SK-N-SH (cell line): ENCODE results near the gene TTLL12. TPM values are rescaled to one million over a fixed set of nuclear protein-coding genes. Genes with fewer than 3 reads are reported as not detected.

Experiments
- CTCF ChIA-PET: fragments of 300-600, 350-600 bp; formaldehyde crosslinking; extraction: SDS; loops from one replicate; lab custom pipeline; 2021; lab: Yijun Ruan, JAX
- POLR2A ChIA-PET: fragments of 350-600 bp; sonication (Branson Sonifier 250); formaldehyde crosslinking; extraction: SDS; loops from one replicate; lab custom pipeline; 2020; ENCODE audit warnings: antibody characterized with exemption, inconsistent platforms; lab: Yijun Ruan, JAX
- DNase-seq: peaks from one replicate; pipeline ENCODE4 v3.0.0; 2012
- H2AFZ ChIP-seq: fragments of 200-600 bp; sonication (generic); 2 replicates; pipeline ENCODE4 v1.8.1; 2016; ENCODE audit warnings: antibody characterized with exemption, mild to moderate bottlenecking, low read depth
- H3F3A ChIP-seq: fragments of 200-600 bp; sonication (generic); replicated peaks from 2 replicates; pipeline ENCODE3; 2016; ENCODE audit warnings: antibody characterized with exemption, mild to moderate bottlenecking; ENCODE audit not compliant: insufficient read depth
- H3K27ac ChIP-seq, 2 experiments: fragments of 200-500 bp in 1 of 2; fragments of 200-600 bp in 1 of 2; sonication (Bioruptor generic) in 1 of 2; sonication (generic), shearing (Covaris generic) in 1 of 2; 2 replicates each; pipeline versions ENCODE4 v1.5.1 to v1.6.1; 2014 to 2016; ENCODE audit warnings: low read depth in 2 of 2, inconsistent platforms in 1 of 2, low read length in 1 of 2, mild to moderate bottlenecking in 1 of 2, mixed read lengths in 1 of 2
- H3K27me3 ChIP-seq: fragments of 200-600 bp; sonication (generic), shearing (Covaris generic); 2 replicates; pipeline ENCODE4 v1.6.1; 2016; ENCODE audit warnings: mixed run types; ENCODE audit not compliant: insufficient read depth
- H3K36me3 ChIP-seq, 2 experiments: fragments of 200-500 bp in 1 of 2; fragments of 200-600 bp in 1 of 2; sonication (Bioruptor generic) in 1 of 2; sonication (generic) in 1 of 2; replicated peaks in 1 of 2; 2 replicates each; pipeline versions ENCODE3 to v1.5.1; 2014 to 2016; ENCODE audit warnings: low read length in 1 of 2, mild to moderate bottlenecking in 1 of 2; ENCODE audit not compliant: insufficient read depth in 2 of 2, control insufficient read depth in 1 of 2
- H3K4me1 ChIP-seq, 2 experiments: fragments of 200-500 bp in 1 of 2; fragments of 200-600 bp in 1 of 2; sonication (Bioruptor generic) in 1 of 2; sonication (generic), shearing (Covaris generic) in 1 of 2; 2 replicates each; pipeline versions ENCODE4 v1.5.1 to v1.6.1; 2014 to 2016; ENCODE audit warnings: low read depth in 1 of 2, low read length in 1 of 2, mixed run types in 1 of 2; ENCODE audit not compliant: insufficient read depth in 2 of 2, control insufficient read depth in 1 of 2
- H3K4me2 ChIP-seq: fragments of 200-600 bp; sonication (generic), shearing (Covaris generic); 2 replicates; pipeline ENCODE4 v1.6.1; 2017; ENCODE audit warnings: mixed run types
- H3K4me3 ChIP-seq, 2 experiments: fragments of 200-500 bp in 1 of 2; fragments of 200-600 bp in 1 of 2; sonication (Bioruptor generic) in 1 of 2; sonication (generic), shearing (Covaris generic) in 1 of 2; 2 replicates each; pipeline versions ENCODE4 v1.5.1 to v1.8.1; 2014 to 2016; ENCODE audit warnings: low read depth in 2 of 2, inconsistent platforms in 1 of 2, low read length in 1 of 2, mild to moderate bottlenecking in 1 of 2, mixed read lengths in 1 of 2, moderate library complexity in 1 of 2
- H3K79me2 ChIP-seq: fragments of 200-600 bp; sonication (generic); 2 replicates; pipeline ENCODE4 v1.8.1; 2017; ENCODE audit warnings: mild to moderate bottlenecking; ENCODE audit not compliant: insufficient read depth
- H3K9ac ChIP-seq: fragments of 200-600 bp; sonication (generic); 2 replicates; pipeline ENCODE4 v1.6.1; 2017; ENCODE audit warnings: mixed run types
- H3K9me2 ChIP-seq: fragments of 200-600 bp; sonication (generic); 2 replicates; pipeline ENCODE4 v1.6.1; 2017; ENCODE audit warnings: mixed run types
- H3K9me3 ChIP-seq: fragments of 200-600 bp; sonication (generic); 2 replicates; pipeline ENCODE4 v1.6.1; 2017; ENCODE audit warnings: mixed run types, mild to moderate bottlenecking, moderate library complexity
- H4K20me1 ChIP-seq: fragments of 200-600 bp; sonication (generic); 2 replicates; pipeline ENCODE4 v1.6.1; 2017; ENCODE audit warnings: mild to moderate bottlenecking, mixed run types; ENCODE audit not compliant: insufficient read depth
- EP300 ChIP-seq, 2 experiments: IDR thresholded peaks; 2 replicates each; pipeline versions ENCODE4 v1.4.0 to v1.6.1; 2012; ENCODE audit warnings: borderline replicate concordance in 1 of 2, low read depth in 1 of 2, low read length in 1 of 2
- EZH2phosphoT487 ChIP-seq: fragments of 200-600 bp; sonication (generic); IDR thresholded peaks from 2 replicates; pipeline ENCODE4 v1.6.1; 2017; ENCODE audit warnings: low read depth, mixed run types, mild to moderate bottlenecking, antibody characterized with exemption, moderate library complexity, borderline replicate concordance
- FOXM1 ChIP-seq: IDR thresholded peaks from 2 replicates; pipeline ENCODE4 v1.4.0; 2012; ENCODE audit warnings: low read depth, mild to moderate bottlenecking
- JUND ChIP-seq: IDR thresholded peaks from 2 replicates; pipeline ENCODE4 v1.4.0; 2012
- MAX ChIP-seq: IDR thresholded peaks from 2 replicates; pipeline ENCODE4 v1.4.0; 2012; ENCODE audit warnings: low read depth
- MXI1 ChIP-seq: IDR thresholded peaks from 2 replicates; pipeline ENCODE4 v1.6.1; 2012; ENCODE audit warnings: mild to moderate bottlenecking, low read depth, low read length, improper control_type of control experiment
- TEAD4 ChIP-seq: IDR thresholded peaks from 2 replicates; pipeline ENCODE4 v1.4.0; 2012; ENCODE audit warnings: mild to moderate bottlenecking, borderline replicate concordance; ENCODE audit not compliant: insufficient read depth
- WGBS: methylation state at CpG from one replicate; pipeline ENCODE4 v1.1.6; 2017; ENCODE audit warnings: low lambda C conversion rate; 5-methylcytosine and 5-hydroxymethylcytosine counted together
- polyA plus RNA-seq, 3 experiments: library from polyadenylated mRNA; depleted of rRNA; stranded (reverse); fragments of >200 nt; gene quantifications; 2 replicates each; pipeline ENCODE4 v1.2.3, GENCODE V29; 2012
- TF ChIP-seq, protein P1 (sequence below): IDR thresholded peaks from 2 replicates; pipeline ENCODE4 v1.4.0; 2012; ENCODE audit warnings: low read depth, borderline replicate concordance
- TF ChIP-seq, protein P2 (sequence below): IDR thresholded peaks from 2 replicates; pipeline ENCODE4 v1.4.0; 2012; ENCODE audit warnings: low read depth, borderline replicate concordance

The TTLL12 gene
- polyA plus RNA-seq, 1 of the 3 experiments (the other 2 are of a cell fraction): 11.5 TPM

DNA sequence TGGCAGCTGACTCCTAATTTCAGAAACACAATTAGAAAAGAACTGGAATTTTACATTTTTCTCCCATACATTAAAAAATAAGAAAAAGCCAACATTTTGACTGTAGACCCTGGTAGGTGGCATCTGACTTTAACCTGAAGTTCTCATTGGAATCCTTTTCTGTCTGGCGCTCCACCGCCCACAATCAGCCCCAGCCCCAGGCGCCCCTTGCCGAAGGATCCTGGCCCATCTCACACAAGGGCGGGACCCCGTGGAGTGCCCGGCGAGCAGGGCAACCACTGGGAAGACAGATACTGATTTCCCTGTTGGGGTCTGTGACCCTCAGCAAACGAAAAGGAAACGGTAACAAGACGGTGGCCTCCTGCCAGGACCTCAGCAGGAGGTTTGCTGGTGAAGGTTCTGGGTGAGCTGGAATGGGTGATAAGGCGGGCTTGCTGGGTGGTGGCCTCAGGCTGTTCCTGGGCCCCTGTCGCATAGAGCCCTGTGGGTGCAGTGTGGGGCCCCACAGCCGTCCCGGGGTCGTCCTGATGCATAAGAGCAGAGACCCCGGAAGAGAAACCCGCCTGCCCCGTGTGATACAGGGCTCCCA lies 19.8 kb downstream of the TTLL12 start:
- Histone ChIP-seq H3K27ac (no peak overlapping the region), H3K27me3 (no peaks in the 10 kb centered on the region), H3K9me2 (no peaks in the 10 kb centered on the region), H4K20me1 (no peaks in the 10 kb centered on the region), H3K9ac (no peak overlapping the region), H3K4me2 (no peak overlapping the region), H3K36me3 (no peaks in the 10 kb centered on the region), H3F3A (no peaks in the 10 kb centered on the region), H3K79me2 (no peaks in the 10 kb centered on the region), H3K4me1 (no peaks in the 10 kb centered on the region; a peak in 1 of 4 replicates), H3K9me3 (no peaks in the 10 kb centered on the region), H2AFZ (no peak overlapping the region), H3K4me3 (no peak overlapping the region)
- WGBS: 97% methylated on average over 9 of the region's 19 CpGs
- no peak for DNase-seq
- POLR2A ChIA-PET: interaction anchor here (1.7 kb wide), 1 partner anchor 13 kb away, joined by 3 read pairs; no protein-coding TSS in a partner anchor
- CTCF ChIA-PET: no interaction called here
- TF ChIP-seq, protein P1, sequence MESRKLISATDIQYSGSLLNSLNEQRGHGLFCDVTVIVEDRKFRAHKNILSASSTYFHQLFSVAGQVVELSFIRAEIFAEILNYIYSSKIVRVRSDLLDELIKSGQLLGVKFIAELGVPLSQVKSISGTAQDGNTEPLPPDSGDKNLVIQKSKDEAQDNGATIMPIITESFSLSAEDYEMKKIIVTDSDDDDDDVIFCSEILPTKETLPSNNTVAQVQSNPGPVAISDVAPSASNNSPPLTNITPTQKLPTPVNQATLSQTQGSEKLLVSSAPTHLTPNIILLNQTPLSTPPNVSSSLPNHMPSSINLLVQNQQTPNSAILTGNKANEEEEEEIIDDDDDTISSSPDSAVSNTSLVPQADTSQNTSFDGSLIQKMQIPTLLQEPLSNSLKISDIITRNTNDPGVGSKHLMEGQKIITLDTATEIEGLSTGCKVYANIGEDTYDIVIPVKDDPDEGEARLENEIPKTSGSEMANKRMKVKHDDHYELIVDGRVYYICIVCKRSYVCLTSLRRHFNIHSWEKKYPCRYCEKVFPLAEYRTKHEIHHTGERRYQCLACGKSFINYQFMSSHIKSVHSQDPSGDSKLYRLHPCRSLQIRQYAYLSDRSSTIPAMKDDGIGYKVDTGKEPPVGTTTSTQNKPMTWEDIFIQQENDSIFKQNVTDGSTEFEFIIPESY: no peak

GRCh38 chr22:43166132-43166930 lies 20.6 kb downstream of the TTLL12 start:
- Histone ChIP-seq H3K9me2 (no peaks in the 10 kb centered on the region), H3K4me3 (no peak overlapping the region), H3K36me3 (no peaks in the 10 kb centered on the region), H3K79me2 (no peaks in the 10 kb centered on the region), H4K20me1 (no peaks in the 10 kb centered on the region), H3K27ac (no peak overlapping the region), H3K9me3 (no peaks in the 10 kb centered on the region), H3K27me3 (no peaks in the 10 kb centered on the region), H3K4me1 (no peaks in the 10 kb centered on the region; a peak in 1 of 4 replicates), H2AFZ (no peak overlapping the region), H3K9ac (no peak overlapping the region), H3K4me2 (no peak overlapping the region), H3F3A (no peaks in the 10 kb centered on the region)
- no peak for DNase-seq
- ChIA-PET CTCF (no interaction called here), POLR2A (interaction anchor here (1.7 kb wide), 1 partner anchor 14 kb away, joined by 3 read pairs; no protein-coding TSS in a partner anchor)
- TF ChIP-seq EP300 (IDR thresholded peaks at IDR 0.05; ENCODE audit: borderline replicate concordance in 1 of 2, low read depth in 1 of 2, low read length in 1 of 2) (no peak), MXI1 (no peak), TEAD4 (no peak), FOXM1 (no peak), MAX (no peak), EZH2phosphoT487 (no peak), JUND (no peak)
- TF ChIP-seq, protein P2, sequence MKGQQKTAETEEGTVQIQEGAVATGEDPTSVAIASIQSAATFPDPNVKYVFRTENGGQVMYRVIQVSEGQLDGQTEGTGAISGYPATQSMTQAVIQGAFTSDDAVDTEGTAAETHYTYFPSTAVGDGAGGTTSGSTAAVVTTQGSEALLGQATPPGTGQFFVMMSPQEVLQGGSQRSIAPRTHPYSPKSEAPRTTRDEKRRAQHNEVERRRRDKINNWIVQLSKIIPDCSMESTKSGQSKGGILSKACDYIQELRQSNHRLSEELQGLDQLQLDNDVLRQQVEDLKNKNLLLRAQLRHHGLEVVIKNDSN: no peak
- TF ChIP-seq, protein P1: no peak
- 78% methylated on average over 11 of the region's 23 CpGs for WGBS
